ENCODE measurements around the gene SYK. TPM values are rescaled to one million over a fixed set of nuclear protein-coding genes. Genes with fewer than 3 reads are reported as not detected.

The SYK gene
- total RNA-seq, 1 experiment from 2014 or later = 0.28 TPM

GRCh38 chr9:90892918-90893317 is 91.3 kb downstream of the SYK start:
- ATAC-seq = no peak
- no TSS peak for BruUV-seq (replicated peaks)
- no peak overlapping the region for H3K27ac ChIP-seq (ENCODE audit: low read length)
- H3K36me3 ChIP-seq (ENCODE audit: control insufficient read depth, insufficient read depth, low read length) = no peaks in the 10 kb centered on the region
- H3K27me3 ChIP-seq (ENCODE audit: control insufficient read depth, insufficient read depth, low read length) = no peaks in the 10 kb centered on the region
- DNase-seq (ENCODE audit: low read depth, low spot score) = no peak
- H3K4me1 ChIP-seq (ENCODE audit: control insufficient read depth, insufficient read depth, low read length) = no peaks in the 10 kb centered on the region
- TF ChIP-seq TCF7L2 (IDR thresholded peaks at IDR 0.05; ENCODE audit: low read depth, low read length) = no peak
- no peak for TF ChIP-seq POLR2AphosphoS5 (IDR thresholded peaks at IDR 0.05; ENCODE audit: low read depth, low read length)
- no peak for TF ChIP-seq SIN3A (IDR thresholded peaks at IDR 0.05; ENCODE audit: borderline replicate concordance, insufficient read depth, low read depth, low read length)
- no peak for TF ChIP-seq CTCF (IDR thresholded peaks at IDR 0.05)
- no peak for TF ChIP-seq REST (IDR thresholded peaks at IDR 0.05; ENCODE audit: insufficient read depth in 1 of 2, low read depth in 2 of 2, low read length in 1 of 2)
- ChIA-PET CTCF (no interaction called here), POLR2A (no interaction called here)
- no peaks in the 10 kb centered on the region for H3K9me3 ChIP-seq (ENCODE audit: control insufficient read depth, insufficient read depth, low read depth, low read length)
- intact Hi-C loops (cut with micrococcal nuclease; ENCODE audit: unreplicated experiment) (no loop called here), in situ Hi-C loops (cut with HindIII; ENCODE audit: low pct_unique_long_range_greater_than_20kb, low sequenced_read_pairs) (no loop called here)
- no peak overlapping the region for H3K4me3 ChIP-seq (ENCODE audit: low read depth in 2 of 2, low read length in 2 of 2)

- Histone ChIP-seq H3K27ac (ENCODE audit: low read length) (no peak overlapping the region), H3K9me3 (ENCODE audit: control insufficient read depth, insufficient read depth, low read depth, low read length) (no peaks in the 10 kb centered on the region), H3K27me3 (ENCODE audit: control insufficient read depth, insufficient read depth, low read length) (no peaks in the 10 kb centered on the region), H3K36me3 (ENCODE audit: control insufficient read depth, insufficient read depth, low read length) (no peaks in the 10 kb centered on the region), H3K4me3 (ENCODE audit: low read depth in 2 of 2, low read length in 2 of 2) (no peak overlapping the region), H3K4me1 (ENCODE audit: control insufficient read depth, insufficient read depth, low read length) (no peaks in the 10 kb centered on the region)
- CTCF ChIA-PET = no interaction called here
- TF ChIP-seq CTCF (IDR thresholded peaks at IDR 0.05) (no peak), TCF7L2 (IDR thresholded peaks at IDR 0.05; ENCODE audit: low read depth, low read length) (no peak), SIN3A (IDR thresholded peaks at IDR 0.05; ENCODE audit: borderline replicate concordance, insufficient read depth, low read depth, low read length) (no peak), REST (IDR thresholded peaks at IDR 0.05; ENCODE audit: insufficient read depth in 1 of 2, low read depth in 2 of 2, low read length in 1 of 2) (no peak), POLR2AphosphoS5 (IDR thresholded peaks at IDR 0.05; ENCODE audit: low read depth, low read length) (no peak)
- no peak for DNase-seq (ENCODE audit: low read depth, low spot score)
- in situ Hi-C loops (cut with HindIII; ENCODE audit: low pct_unique_long_range_greater_than_20kb, low sequenced_read_pairs) (no loop called here), intact Hi-C loops (cut with micrococcal nuclease; ENCODE audit: unreplicated experiment) (no loop called here)
- POLR2A ChIA-PET = no interaction called here
- no TSS peak for BruUV-seq (replicated peaks)
- no peak for ATAC-seq
Measured at GRCh38 chr9:90893706-90894105, 92.1 kb downstream of the SYK start.
